HG03521 (cell line): ENCODE measurements around the gene RPN1.
"Not testable (repeated sequence)": the region's sequence is repeated elsewhere in the genome, so short reads cannot be mapped to it uniquely, and the experiment has no call there.

Experiments used
- ATAC-seq: cut with Tn5 transposase; IDR thresholded peaks from one replicate; pipeline ENCODE4 v1.9.1; 2021; ENCODE audit warnings: mild to moderate bottlenecking, moderate library complexity; ENCODE audit not compliant: unreplicated experiment

The RPN1 gene

GRCh38 chr3:128613083-128613829 lies 37.4 kb downstream of the RPN1 start:
- no peak for ATAC-seq

GRCh38 chr3:128610451-128611070 lies 40.1 kb downstream of the RPN1 start:
- no peak for ATAC-seq

- ATAC-seq = no peak
These were observed 41.3 kb downstream of the RPN1 start for GRCh38 chr3:128609294-128609693.

GRCh38 chr3:128607710-128608048 lies 42.9 kb downstream of the RPN1 start:
- ATAC-seq = no peak

- no peak for ATAC-seq
These were observed 44.5 kb downstream of the RPN1 start for GRCh38 chr3:128606094-128606493.

- ATAC-seq = no peak
These were observed 45.2 kb downstream of the RPN1 start for GRCh38 chr3:128605091-128606046.

- no peak for ATAC-seq
These were observed 46.5 kb downstream of the RPN1 start for GRCh38 chr3:128603811-128604775.

GRCh38 chr3:128603313-128603712 lies 47.3 kb downstream of the RPN1 start:
- no peak for ATAC-seq

- ATAC-seq = no peak
These were observed 51.5 kb downstream of the RPN1 start for GRCh38 chr3:128598884-128599664.

GRCh38 chr3:128597900-128598299 lies 52.7 kb downstream of the RPN1 start:
- no peak for ATAC-seq

- ATAC-seq = no peak
These were observed 57.8 kb downstream of the RPN1 start for GRCh38 chr3:128592864-128593263.

GRCh38 chr3:128591738-128592426 lies 58.7 kb downstream of the RPN1 start:
- ATAC-seq = no peak

GRCh38 chr3:128590948-128591347 lies 59.7 kb downstream of the RPN1 start:
- no peak for ATAC-seq

- not testable (repeated sequence) for ATAC-seq
These were observed 60.6 kb downstream of the RPN1 start for GRCh38 chr3:128589985-128590384.

- no peak for ATAC-seq
These were observed 62.5 kb downstream of the RPN1 start for GRCh38 chr3:128588147-128588546.

- ATAC-seq = no peak
These were observed 63.2 kb downstream of the RPN1 start for GRCh38 chr3:128587391-128587790.

- not testable (repeated sequence) for ATAC-seq
These were observed 63.7 kb downstream of the RPN1 start for GRCh38 chr3:128586932-128587331.

- not testable (repeated sequence) for ATAC-seq
These were observed 64.2 kb downstream of the RPN1 start for GRCh38 chr3:128586391-128586790.

GRCh38 chr3:128585974-128586373 lies 64.6 kb downstream of the RPN1 start:
- ATAC-seq = no peak
